ENCODE results near the gene ARPC4.

- no peak for TF ChIP-seq EZH2 (IDR thresholded peaks at IDR 0.05; ENCODE audit: borderline replicate concordance, low read depth, low read length, severe bottlenecking)
- no peak for TF ChIP-seq CTCF (IDR thresholded peaks at IDR 0.05; ENCODE audit: extremely low read depth in 1 of 2, insufficient read depth in 1 of 2, low read depth in 1 of 2, low read length in 2 of 2)
These were observed 54.1 kb downstream of the ARPC4 start for GRCh38 chr3:9846931-9847488.
